ENCODE results near the gene GPR171. TPM values are rescaled to one million over a fixed set of nuclear protein-coding genes. Genes with fewer than 3 reads are reported as not detected.

GPR171 gene
- total RNA-seq, 1 experiment from 2014 or later: not detected

DNA sequence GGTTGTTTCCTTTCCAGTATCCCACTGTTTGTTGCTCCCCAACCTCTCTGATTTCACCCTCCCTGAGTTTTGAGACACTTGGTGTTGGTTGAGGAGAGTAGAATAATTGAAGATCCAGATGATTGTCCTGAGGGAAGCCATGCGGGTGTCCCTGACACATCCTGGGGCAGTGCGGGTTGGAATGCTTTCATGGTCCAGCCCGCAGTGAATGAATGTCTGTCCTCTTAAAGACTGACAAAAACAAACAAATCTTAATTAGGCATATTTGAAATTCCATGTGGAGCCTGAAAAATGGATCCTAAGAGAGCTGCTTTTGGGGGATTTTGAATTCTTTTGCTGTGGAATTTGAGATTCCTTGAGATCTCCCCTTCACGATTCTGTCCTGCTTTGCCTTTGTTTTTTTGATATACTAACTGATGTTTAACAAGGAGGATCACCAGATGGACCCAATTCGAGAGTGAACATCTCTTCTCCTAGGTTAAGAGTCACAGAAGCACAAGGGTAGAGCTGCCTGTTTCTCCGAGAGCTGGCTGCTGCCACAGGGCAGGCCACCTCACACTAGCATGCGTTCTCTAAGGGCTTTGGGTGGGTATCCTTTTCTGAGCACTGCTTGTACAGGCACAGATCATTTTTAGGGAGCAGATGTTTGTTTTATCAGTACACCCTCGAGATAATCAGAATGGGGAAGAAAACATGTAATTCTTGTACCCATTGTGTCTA, 47.4 kb downstream of the GPR171 start:
- ChIA-PET CTCF (interaction anchor here (0.6 to 1.1 kb wide), 2 partner anchors 23 to 366 kb away, joined by 6 to 7 read pairs; no protein-coding TSS in a partner anchor), POLR2A (no interaction called here)
- no peaks in the 10 kb centered on the region for H3K36me3 ChIP-seq (ENCODE audit: control insufficient read depth, insufficient read depth, low read length)
- DNase-seq (ENCODE audit: low read depth, low spot score): no peak
- no TSS peak for BruUV-seq (replicated peaks)
- no peak overlapping the region for H3K27ac ChIP-seq (ENCODE audit: low read length)
- no peaks in the 10 kb centered on the region for H3K4me1 ChIP-seq (ENCODE audit: control insufficient read depth, insufficient read depth, low read length)
- no peaks in the 10 kb centered on the region for H3K27me3 ChIP-seq (ENCODE audit: control insufficient read depth, insufficient read depth, low read length)
- TF ChIP-seq, protein P1, sequence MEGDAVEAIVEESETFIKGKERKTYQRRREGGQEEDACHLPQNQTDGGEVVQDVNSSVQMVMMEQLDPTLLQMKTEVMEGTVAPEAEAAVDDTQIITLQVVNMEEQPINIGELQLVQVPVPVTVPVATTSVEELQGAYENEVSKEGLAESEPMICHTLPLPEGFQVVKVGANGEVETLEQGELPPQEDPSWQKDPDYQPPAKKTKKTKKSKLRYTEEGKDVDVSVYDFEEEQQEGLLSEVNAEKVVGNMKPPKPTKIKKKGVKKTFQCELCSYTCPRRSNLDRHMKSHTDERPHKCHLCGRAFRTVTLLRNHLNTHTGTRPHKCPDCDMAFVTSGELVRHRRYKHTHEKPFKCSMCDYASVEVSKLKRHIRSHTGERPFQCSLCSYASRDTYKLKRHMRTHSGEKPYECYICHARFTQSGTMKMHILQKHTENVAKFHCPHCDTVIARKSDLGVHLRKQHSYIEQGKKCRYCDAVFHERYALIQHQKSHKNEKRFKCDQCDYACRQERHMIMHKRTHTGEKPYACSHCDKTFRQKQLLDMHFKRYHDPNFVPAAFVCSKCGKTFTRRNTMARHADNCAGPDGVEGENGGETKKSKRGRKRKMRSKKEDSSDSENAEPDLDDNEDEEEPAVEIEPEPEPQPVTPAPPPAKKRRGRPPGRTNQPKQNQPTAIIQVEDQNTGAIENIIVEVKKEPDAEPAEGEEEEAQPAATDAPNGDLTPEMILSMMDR (IDR thresholded peaks at IDR 0.05): no peak
- no peak for TF ChIP-seq POLR2AphosphoS5 (IDR thresholded peaks at IDR 0.05; ENCODE audit: low read depth, low read length)
- TF ChIP-seq, protein P2, sequence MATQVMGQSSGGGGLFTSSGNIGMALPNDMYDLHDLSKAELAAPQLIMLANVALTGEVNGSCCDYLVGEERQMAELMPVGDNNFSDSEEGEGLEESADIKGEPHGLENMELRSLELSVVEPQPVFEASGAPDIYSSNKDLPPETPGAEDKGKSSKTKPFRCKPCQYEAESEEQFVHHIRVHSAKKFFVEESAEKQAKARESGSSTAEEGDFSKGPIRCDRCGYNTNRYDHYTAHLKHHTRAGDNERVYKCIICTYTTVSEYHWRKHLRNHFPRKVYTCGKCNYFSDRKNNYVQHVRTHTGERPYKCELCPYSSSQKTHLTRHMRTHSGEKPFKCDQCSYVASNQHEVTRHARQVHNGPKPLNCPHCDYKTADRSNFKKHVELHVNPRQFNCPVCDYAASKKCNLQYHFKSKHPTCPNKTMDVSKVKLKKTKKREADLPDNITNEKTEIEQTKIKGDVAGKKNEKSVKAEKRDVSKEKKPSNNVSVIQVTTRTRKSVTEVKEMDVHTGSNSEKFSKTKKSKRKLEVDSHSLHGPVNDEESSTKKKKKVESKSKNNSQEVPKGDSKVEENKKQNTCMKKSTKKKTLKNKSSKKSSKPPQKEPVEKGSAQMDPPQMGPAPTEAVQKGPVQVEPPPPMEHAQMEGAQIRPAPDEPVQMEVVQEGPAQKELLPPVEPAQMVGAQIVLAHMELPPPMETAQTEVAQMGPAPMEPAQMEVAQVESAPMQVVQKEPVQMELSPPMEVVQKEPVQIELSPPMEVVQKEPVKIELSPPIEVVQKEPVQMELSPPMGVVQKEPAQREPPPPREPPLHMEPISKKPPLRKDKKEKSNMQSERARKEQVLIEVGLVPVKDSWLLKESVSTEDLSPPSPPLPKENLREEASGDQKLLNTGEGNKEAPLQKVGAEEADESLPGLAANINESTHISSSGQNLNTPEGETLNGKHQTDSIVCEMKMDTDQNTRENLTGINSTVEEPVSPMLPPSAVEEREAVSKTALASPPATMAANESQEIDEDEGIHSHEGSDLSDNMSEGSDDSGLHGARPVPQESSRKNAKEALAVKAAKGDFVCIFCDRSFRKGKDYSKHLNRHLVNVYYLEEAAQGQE (IDR thresholded peaks at IDR 0.05; ENCODE audit: insufficient read depth in 1 of 2, low read depth in 2 of 2, low read length in 1 of 2): no peak
- no peak for TF ChIP-seq TCF7L2 (IDR thresholded peaks at IDR 0.05; ENCODE audit: low read depth, low read length)
- TF ChIP-seq SIN3A (IDR thresholded peaks at IDR 0.05; ENCODE audit: borderline replicate concordance, insufficient read depth, low read depth, low read length): no peak
- intact Hi-C loops (cut with micrococcal nuclease; ENCODE audit: unreplicated experiment): no loop called here
- in situ Hi-C loops (cut with HindIII; ENCODE audit: low pct_unique_long_range_greater_than_20kb, low sequenced_read_pairs): no loop called here
- H3K4me3 ChIP-seq (ENCODE audit: low read depth in 2 of 2, low read length in 2 of 2): no peak overlapping the region
- ATAC-seq: no peak
- H3K9me3 ChIP-seq (ENCODE audit: control insufficient read depth, insufficient read depth, low read depth, low read length): no peaks in the 10 kb centered on the region

DNA sequence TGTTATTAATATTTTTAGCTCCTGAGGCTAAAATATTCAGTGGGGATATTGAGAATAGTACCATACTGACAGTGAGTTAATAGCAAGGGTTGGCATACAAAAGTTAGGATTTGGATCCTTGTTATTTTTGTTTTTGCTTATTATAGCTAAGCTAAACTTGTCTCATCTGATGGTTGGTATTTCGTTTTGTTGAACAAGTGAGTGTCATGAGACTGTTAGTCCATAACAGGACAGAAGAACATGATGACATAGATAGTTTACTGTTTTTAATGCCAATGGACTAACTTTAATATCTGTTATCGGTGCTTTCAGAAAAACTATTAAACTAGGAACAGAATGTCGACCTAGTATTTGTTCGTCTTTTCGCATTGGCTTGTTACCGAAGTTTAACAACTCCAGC, 48.5 kb downstream of the GPR171 start:
- H3K9me3 ChIP-seq (ENCODE audit: control insufficient read depth, insufficient read depth, low read depth, low read length): no peaks in the 10 kb centered on the region
- no TSS peak for BruUV-seq (replicated peaks)
- ChIA-PET POLR2A (no interaction called here), CTCF (interaction anchor here (0.5 kb wide), 1 partner anchor 382 kb away, joined by 4 read pairs; no protein-coding TSS in a partner anchor)
- ATAC-seq (no peak), DNase-seq (ENCODE audit: low read depth, low spot score) (no peak)
- H3K27ac ChIP-seq (ENCODE audit: low read length): no peak overlapping the region
- no peak for TF ChIP-seq TCF7L2 (IDR thresholded peaks at IDR 0.05; ENCODE audit: low read depth, low read length)
- TF ChIP-seq, protein P1 (IDR thresholded peaks at IDR 0.05): no peak
- TF ChIP-seq, protein P2 (IDR thresholded peaks at IDR 0.05; ENCODE audit: insufficient read depth in 1 of 2, low read depth in 2 of 2, low read length in 1 of 2): no peak
- no peak for TF ChIP-seq POLR2AphosphoS5 (IDR thresholded peaks at IDR 0.05; ENCODE audit: low read depth, low read length)
- no peak for TF ChIP-seq SIN3A (IDR thresholded peaks at IDR 0.05; ENCODE audit: borderline replicate concordance, insufficient read depth, low read depth, low read length)
- intact Hi-C loops (cut with micrococcal nuclease; ENCODE audit: unreplicated experiment): no loop called here
- H3K4me1 ChIP-seq (ENCODE audit: control insufficient read depth, insufficient read depth, low read length): no peaks in the 10 kb centered on the region
- in situ Hi-C loops (cut with HindIII; ENCODE audit: low pct_unique_long_range_greater_than_20kb, low sequenced_read_pairs): no loop called here
- no peak overlapping the region for H3K4me3 ChIP-seq (ENCODE audit: low read depth in 2 of 2, low read length in 2 of 2)
- no peaks in the 10 kb centered on the region for H3K27me3 ChIP-seq (ENCODE audit: control insufficient read depth, insufficient read depth, low read length)
- H3K36me3 ChIP-seq (ENCODE audit: control insufficient read depth, insufficient read depth, low read length): no peaks in the 10 kb centered on the region
